Breast epithelium (tissue), 4 donors: Measurements from ENCODE around the gene NLRP6. TPM values are rescaled to one million over a fixed set of nuclear protein-coding genes. Genes with fewer than 3 reads are reported as not detected.
A peak's percentile ranks its signal among the peaks of the same experiment; 100 is the strongest.
"Not testable (repeated sequence)": the region's sequence is repeated elsewhere in the genome, so short reads cannot be mapped to it uniquely, and the experiment has no call there.

Experiments used
- DNase-seq, 2 donors: peaks; one replicate each; pipeline ENCODE4 v3.0.0-alpha.2; 2019; ENCODE audit warnings: low spot score in 2 of 2
- H3K27ac ChIP-seq, 2 donors: fragments of 200-600 bp; sonication (generic) in 1 of 2; one replicate each; pipeline ENCODE4 v1.5.1; 2016 to 2019; ENCODE audit warnings: mild to moderate bottlenecking in 1 of 2
- H3K27me3 ChIP-seq, 2 donors: fragments of 200-600 bp; sonication (generic) in 1 of 2; one replicate each; pipeline versions ENCODE4 v1.5.1 to v1.6.0; 2017 to 2019; ENCODE audit warnings: control low read depth in 1 of 2, mild to moderate bottlenecking in 1 of 2
- H3K36me3 ChIP-seq: fragments of 200-600 bp; one replicate; pipeline ENCODE4 v1.5.1; 2019
- H3K4me1 ChIP-seq, 2 donors: fragments of 200-600 bp; sonication (generic); one replicate each; pipeline ENCODE4 v1.5.1; 2016 to 2019; ENCODE audit warnings: control low read depth in 1 of 2
- H3K4me3 ChIP-seq, 3 donors: fragments of 200-600 bp; sonication (generic); 1 replicate in 2 of 3; 2 replicates in 1 of 3; pipeline ENCODE4 v1.5.1; 2016 to 2019; ENCODE audit warnings: mild to moderate bottlenecking in 3 of 3, moderate library complexity in 2 of 3
- H3K9me3 ChIP-seq, 2 donors: fragments of 200-600 bp; sonication (generic) in 1 of 2; one replicate each; pipeline ENCODE4 v1.5.1; 2016 to 2019; ENCODE audit warnings: control low read depth in 1 of 2
- CTCF ChIP-seq, 3 donors: fragments of 450-650 bp; IDR thresholded peaks; one replicate each; pipeline ENCODE4 v1.5.1; 2016 to 2017; ENCODE audit warnings: antibody characterized with exemption in 3 of 3, mild to moderate bottlenecking in 3 of 3, moderate library complexity in 3 of 3
- POLR2A ChIP-seq: fragments of 450-650 bp; IDR thresholded peaks from one replicate; pipeline ENCODE4 v1.6.1; 2016; ENCODE audit warnings: antibody characterized with exemption, mild to moderate bottlenecking, moderate library complexity
- POLR2AphosphoS5 ChIP-seq, 3 donors: sonication (generic); formaldehyde crosslinking; IDR thresholded peaks; one replicate each; pipeline ENCODE4 v1.6.1; 2017; ENCODE audit warnings: antibody characterized with exemption in 3 of 3
- intact Hi-C: fragments of 100-400 bp; cut with DNase I; formaldehyde crosslinking; loops from one replicate; pipeline ENCODE4 v1.15.1; 2023; ENCODE audit warnings: low total_unique reads
- total RNA-seq, 3 donors: library from RNA; depleted of rRNA; stranded (reverse); fragments of >200 nt; gene quantifications; one replicate each; pipeline ENCODE4 v1.1.0, GENCODE V29; 2016

Gene NLRP6
- total RNA-seq, 3 donors from 2014 or later = 0.59 to 3.7 (median 2.0) TPM

GRCh38 chr11:313787-314553, 35.8 kb downstream of the NLRP6 start, which contains the start of gene IFITM1:
IFITM1 (plus strand) TSS chr11:314040; CDS start chr11:314171, 131 bp downstream.
- H3K36me3 ChIP-seq = no peaks in the 10 kb centered on the region
- TF ChIP-seq POLR2A = no peak
- TF ChIP-seq POLR2AphosphoS5 (IDR thresholded peaks at IDR 0.05) = peak; percentile 35 to 64 (median 57)
- peak within 1 kb of the TSS; percentile 84 to 93 for H3K27ac ChIP-seq
- peaks cover 9 to 20% of the 10 kb centered on the region in 2 donors for H3K4me1 ChIP-seq
- intact Hi-C loops = no loop called here
- peak within 1 kb of the TSS; percentile 52 to 88 (median 60) for H3K4me3 ChIP-seq
- H3K27me3 ChIP-seq = no peaks in the 10 kb centered on the region
- no peak for DNase-seq
- no peaks in the 10 kb centered on the region for H3K9me3 ChIP-seq

GRCh38 chr11:314554-314875, 36.3 kb downstream of the NLRP6 start:
- H3K9me3 ChIP-seq, DNase-seq, H3K36me3 ChIP-seq, H3K27me3 ChIP-seq, intact Hi-C loops: not testable (repeated sequence)
- peaks cover 3 to 20% of the 10 kb centered on the region in 2 donors for H3K4me1 ChIP-seq
- peak overlapping the region; percentile 84 to 93 for H3K27ac ChIP-seq
- peak overlapping the region; percentile 52 to 88 (median 60) for H3K4me3 ChIP-seq

GRCh38 chr11:315051-315481, 36.9 kb downstream of the NLRP6 start:
- Histone ChIP-seq H3K27ac (peak overlapping the region; percentile 65 to 93), H3K27me3 (no peaks in the 10 kb centered on the region), H3K4me3 (peak overlapping the region; percentile 52 to 88 (median 60)), H3K9me3 (no peaks in the 10 kb centered on the region), H3K36me3 (no peaks in the 10 kb centered on the region), H3K4me1 (peaks cover 0 to 20% of the 10 kb centered on the region in 2 donors)
- intact Hi-C loops = no loop called here
- no peak for DNase-seq
- TF ChIP-seq POLR2AphosphoS5 (IDR thresholded peaks at IDR 0.05) (no peak), POLR2A (no peak), CTCF (IDR thresholded peaks at IDR 0.05) (no peak)

GRCh38 chr11:315516-315994, 37.3 kb downstream of the NLRP6 start:
- DNase-seq = no peak
- peak overlapping the region; percentile 52 to 88 (median 60) for H3K4me3 ChIP-seq
- H3K9me3 ChIP-seq = no peaks in the 10 kb centered on the region
- intact Hi-C loops = no loop called here
- TF ChIP-seq POLR2AphosphoS5 (IDR thresholded peaks at IDR 0.05) (no peak), CTCF (IDR thresholded peaks at IDR 0.05) (no peak), POLR2A (no peak)
- H3K27me3 ChIP-seq = no peaks in the 10 kb centered on the region
- peaks cover 0 to 20% of the 10 kb centered on the region in 2 donors for H3K4me1 ChIP-seq
- peak overlapping the region; percentile 65 to 93 for H3K27ac ChIP-seq
- no peaks in the 10 kb centered on the region for H3K36me3 ChIP-seq

- H3K4me1 ChIP-seq = peaks cover 0 to 20% of the 10 kb centered on the region in 2 donors
- DNase-seq = no peak
- TF ChIP-seq CTCF (IDR thresholded peaks at IDR 0.05) = no peak
- TF ChIP-seq POLR2AphosphoS5 (IDR thresholded peaks at IDR 0.05) = no peak
- TF ChIP-seq POLR2A = no peak
These were observed 38.0 kb downstream of the NLRP6 start for GRCh38 chr11:316031-316701.

GRCh38 chr11:316891-317301, 38.7 kb downstream of the NLRP6 start:
- no peak for DNase-seq
- Histone ChIP-seq H3K27ac (peak overlapping the region; percentile 13 to 93), H3K27me3 (no peaks in the 10 kb centered on the region), H3K9me3 (no peaks in the 10 kb centered on the region), H3K4me3 (peak overlapping the region; percentile 52 to 88 (median 60)), H3K4me1 (peaks cover 0 to 20% of the 10 kb centered on the region in 2 donors), H3K36me3 (no peaks in the 10 kb centered on the region)
- TF ChIP-seq CTCF (IDR thresholded peaks at IDR 0.05) (no peak), POLR2A (no peak)
- intact Hi-C loops = no loop called here

More at GRCh38 chr11:316031-316701, 38.0 kb downstream of the NLRP6 start:
- Histone ChIP-seq H3K27me3 (no peaks in the 10 kb centered on the region), H3K27ac (peak overlapping the region; percentile 65 to 93), H3K36me3 (no peaks in the 10 kb centered on the region), H3K9me3 (no peaks in the 10 kb centered on the region), H3K4me3 (peak overlapping the region; percentile 52 to 88 (median 60))
- intact Hi-C loops = no loop called here
